Esophagus squamous epithelium (tissue), 4 donors: ENCODE data around the gene ZNF547.

Experiments used
- POLR2A ChIP-seq, 4 donors: fragments of 450-650 bp; IDR thresholded peaks; one replicate each; pipeline ENCODE4 v1.6.1; 2017; ENCODE audit warnings: antibody characterized with exemption in 4 of 4, mild to moderate bottlenecking in 4 of 4, moderate library complexity in 3 of 4
- TF ChIP-seq, protein P1 (sequence below), 6 experiments: fragments of 450-650 bp in 4 of 6; fragments of 200-600 bp in 2 of 6; sonication (generic) in 2 of 6; IDR thresholded peaks; one replicate each; pipeline ENCODE4 v1.5.1; 2016 to 2019; ENCODE audit warnings: antibody characterized with exemption in 6 of 6, mild to moderate bottlenecking in 4 of 6, moderate library complexity in 4 of 6

GRCh38 chr19:57348136-57348535 is 15.2 kb upstream of the ZNF547 start:
- TF ChIP-seq, protein P1, sequence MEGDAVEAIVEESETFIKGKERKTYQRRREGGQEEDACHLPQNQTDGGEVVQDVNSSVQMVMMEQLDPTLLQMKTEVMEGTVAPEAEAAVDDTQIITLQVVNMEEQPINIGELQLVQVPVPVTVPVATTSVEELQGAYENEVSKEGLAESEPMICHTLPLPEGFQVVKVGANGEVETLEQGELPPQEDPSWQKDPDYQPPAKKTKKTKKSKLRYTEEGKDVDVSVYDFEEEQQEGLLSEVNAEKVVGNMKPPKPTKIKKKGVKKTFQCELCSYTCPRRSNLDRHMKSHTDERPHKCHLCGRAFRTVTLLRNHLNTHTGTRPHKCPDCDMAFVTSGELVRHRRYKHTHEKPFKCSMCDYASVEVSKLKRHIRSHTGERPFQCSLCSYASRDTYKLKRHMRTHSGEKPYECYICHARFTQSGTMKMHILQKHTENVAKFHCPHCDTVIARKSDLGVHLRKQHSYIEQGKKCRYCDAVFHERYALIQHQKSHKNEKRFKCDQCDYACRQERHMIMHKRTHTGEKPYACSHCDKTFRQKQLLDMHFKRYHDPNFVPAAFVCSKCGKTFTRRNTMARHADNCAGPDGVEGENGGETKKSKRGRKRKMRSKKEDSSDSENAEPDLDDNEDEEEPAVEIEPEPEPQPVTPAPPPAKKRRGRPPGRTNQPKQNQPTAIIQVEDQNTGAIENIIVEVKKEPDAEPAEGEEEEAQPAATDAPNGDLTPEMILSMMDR (IDR thresholded peaks at IDR 0.05): no peak
- TF ChIP-seq POLR2A (IDR thresholded peaks at IDR 0.05): no peak
